Keratinocyte (primary cell): ENCODE measurements around the gene SPACA1.
"Not testable (repeated sequence)": the region's sequence is repeated elsewhere in the genome, so short reads cannot be mapped to it uniquely, and the experiment has no call there.

Experiments
- CTCF ChIP-seq, 3 experiments: IDR thresholded peaks in 1 of 3; conservative IDR thresholded peaks in 1 of 3; optimal IDR thresholded peaks in 1 of 3; 2 replicates in 2 of 3; 3 replicates in 1 of 3; pipeline versions ENCODE3 to v1.5.1; 2011; ENCODE audit warnings: low read length in 3 of 3, mild to moderate bottlenecking in 3 of 3, moderate library complexity in 2 of 3, control low read depth in 1 of 3, inconsistent platforms in 1 of 3; ENCODE audit not compliant: insufficient read depth in 2 of 3; ENCODE audit errors: extremely low read depth in 1 of 3
- EZH2 ChIP-seq: IDR thresholded peaks from one replicate; pipeline ENCODE4 v1.6.1; 2012; ENCODE audit warnings: inconsistent platforms, mild to moderate bottlenecking, low read length, moderate library complexity

- TF ChIP-seq CTCF (optimal IDR thresholded peaks at IDR 0.05 in 1 of 3, IDR thresholded peaks at IDR 0.05 in 1 of 3, conservative IDR thresholded peaks at IDR 0.05 in 1 of 3; ENCODE audit: extremely low read depth in 1 of 3, insufficient read depth in 2 of 3, low read length in 3 of 3); EZH2: not testable (repeated sequence)
These were observed 46.4 kb upstream of the SPACA1 start for GRCh38 chr6:88001279-88001678.
